GM12878 (cell line): ENCODE data around the gene HIBCH. TPM values are rescaled to one million over a fixed set of nuclear protein-coding genes. Genes with fewer than 3 reads are reported as not detected.

Experiments used
- ATAC-seq: fragments of 200-7000 bp; cut with Tn5 transposase; 3 replicates; pipeline ENCODE4 v1.9.1; 2020; ENCODE audit warnings: mild to moderate bottlenecking, moderate library complexity
- BruUV-seq: library from RNA; stranded (reverse); fragments of 400-500 nt; replicated peaks from 2 replicates; lab custom pipeline; 2021; lab: Mats Ljungman, UMichigan
- CTCF ChIA-PET: fragments of 300-600 bp; sonication (Branson Sonifier 250); formaldehyde crosslinking; extraction: SDS; loops from one replicate; lab custom pipeline; 2021; ENCODE audit warnings: inconsistent platforms; lab: Yijun Ruan, JAX
- POLR2A ChIA-PET: fragments of 350-600 bp; formaldehyde crosslinking; extraction: SDS; loops from one replicate; lab custom pipeline; 2021; ENCODE audit warnings: inconsistent platforms; lab: Charles Lee
- RAD21 ChIA-PET: fragments of 300-600 bp; sonication (Branson Sonifier 250); formaldehyde crosslinking; loops from one replicate; lab custom pipeline; 2023; ENCODE audit warnings: antibody characterized with exemption; ENCODE audit not compliant: unreplicated experiment; lab: Charles Lee
- SMC1A ChIA-PET: fragments of 300-600 bp; sonication (Branson Sonifier 250); formaldehyde crosslinking; loops from one replicate; lab custom pipeline; 2023; ENCODE audit not compliant: unreplicated experiment, uncharacterized antibody; lab: Charles Lee
- DNase-seq: peaks from one replicate; pipeline ENCODE4 v3.0.0-alpha.2; 2011; ENCODE audit warnings: low read depth, low spot score
- FAIRE-seq: peaks from 3 replicates; lab custom pipeline; 2011; peaks lifted over from hg19 to GRCh38; lab: Jason Lieb, UNC
- H2AFZ ChIP-seq: 2 replicates; pipeline ENCODE4 v1.6.0; 2011; ENCODE audit warnings: low read depth, low read length, control low read depth; ENCODE audit not compliant: control insufficient read depth
- H3K27ac ChIP-seq: 2 replicates; pipeline ENCODE4 v1.5.1; 2011; ENCODE audit warnings: control low read depth; ENCODE audit not compliant: control insufficient read depth, insufficient read depth
- H3K27me3 ChIP-seq, 2 experiments: replicated peaks in 1 of 2; 2 replicates each; pipeline versions ENCODE4 v1.6.0 to v1.6.1; 2011; ENCODE audit warnings: low read length in 1 of 2; ENCODE audit not compliant: control insufficient read depth in 2 of 2, insufficient read depth in 2 of 2
- H3K36me3 ChIP-seq, 2 experiments: 2 replicates each; pipeline ENCODE4 v1.5.1; 2011; ENCODE audit warnings: low read length in 1 of 2; ENCODE audit not compliant: control insufficient read depth in 2 of 2, insufficient read depth in 2 of 2
- H3K4me1 ChIP-seq: 2 replicates; pipeline ENCODE4 v1.6.1; 2011; ENCODE audit warnings: mild to moderate bottlenecking, low read length, moderate library complexity, mixed read lengths; ENCODE audit not compliant: control insufficient read depth, insufficient read depth
- H3K4me2 ChIP-seq: 2 replicates; pipeline ENCODE4 v1.6.0; 2011; ENCODE audit warnings: control low read depth; ENCODE audit not compliant: control insufficient read depth, insufficient read depth
- H3K4me3 ChIP-seq: fragments of 200-600 bp; sonication (generic); 2 replicates; pipeline ENCODE4 v1.5.1; 2016
- H3K79me2 ChIP-seq: 2 replicates; pipeline ENCODE4 v1.6.0; 2011; ENCODE audit warnings: low read length; ENCODE audit not compliant: control insufficient read depth, insufficient read depth
- H3K9ac ChIP-seq: 2 replicates; pipeline ENCODE4 v1.8.0; 2011; ENCODE audit warnings: low read length, control low read depth, mixed read lengths; ENCODE audit not compliant: control insufficient read depth, insufficient read depth
- H3K9me3 ChIP-seq: replicated peaks from 3 replicates; pipeline ENCODE4 v1.5.1; 2011; ENCODE audit warnings: mild to moderate bottlenecking, low read length; ENCODE audit not compliant: control insufficient read depth, insufficient read depth
- H4K20me1 ChIP-seq: 2 replicates; pipeline ENCODE4 v1.6.0; 2011; ENCODE audit not compliant: control insufficient read depth, insufficient read depth
- BRCA1 ChIP-seq: IDR thresholded peaks from 2 replicates; pipeline ENCODE4 v1.6.1; 2011; ENCODE audit warnings: low read depth, low read length, improper control_type of control experiment
- CEBPB ChIP-seq, 2 experiments: fragments of 150-350 bp in 1 of 2; IDR thresholded peaks; 2 replicates each; pipeline ENCODE4 v1.6.1; 2012 to 2014; ENCODE audit warnings: low read depth in 2 of 2, low read length in 2 of 2, borderline replicate concordance in 1 of 2, inconsistent platforms in 1 of 2
- ETV6 ChIP-seq, 2 experiments: fragments of 450-650 bp in 1 of 2; IDR thresholded peaks in 1 of 2; conservative IDR thresholded peaks in 1 of 2; 2 replicates each; pipeline ENCODE4 v1.6.1; 2014; ENCODE audit warnings: antibody characterized with exemption in 1 of 2, borderline replicate concordance in 1 of 2, low read depth in 1 of 2, mild to moderate bottlenecking in 1 of 2, moderate library complexity in 1 of 2
- HCFC1 ChIP-seq: fragments of 150-350 bp; IDR thresholded peaks from 2 replicates; pipeline ENCODE4 v1.6.1; 2014; ENCODE audit warnings: low read length
- NBN ChIP-seq: fragments of 450-650 bp; IDR thresholded peaks from 2 replicates; pipeline ENCODE4 v1.6.1; 2016
- NFIC ChIP-seq: IDR thresholded peaks from 2 replicates; pipeline ENCODE4 v1.6.1; 2012; ENCODE audit warnings: low read depth, mild to moderate bottlenecking, inconsistent platforms, low read length, moderate library complexity
- PBX3 ChIP-seq: IDR thresholded peaks from 2 replicates; pipeline ENCODE4 v1.6.1; 2011; ENCODE audit warnings: mild to moderate bottlenecking, low read depth, low read length, moderate library complexity; ENCODE audit not compliant: insufficient replicate concordance
- PKNOX1 ChIP-seq: fragments of 450-650 bp; IDR thresholded peaks from 2 replicates; pipeline ENCODE4 v1.6.1; 2016; ENCODE audit warnings: mild to moderate bottlenecking
- RELB ChIP-seq: fragments of 450-650 bp; IDR thresholded peaks from 2 replicates; pipeline ENCODE4 v1.6.1; 2017; ENCODE audit warnings: low read depth, mild to moderate bottlenecking, moderate library complexity
- REST ChIP-seq: IDR thresholded peaks from 2 replicates; pipeline ENCODE4 v1.6.1; 2012; ENCODE audit warnings: mild to moderate bottlenecking, low read depth, low read length
- SPI1 ChIP-seq: IDR thresholded peaks from 2 replicates; pipeline ENCODE4 v1.6.1; 2011; ENCODE audit warnings: low read depth, mild to moderate bottlenecking, low read length, moderate library complexity, borderline replicate concordance; ENCODE audit not compliant: insufficient read depth
- SUPT20H ChIP-seq: IDR thresholded peaks from 2 replicates; pipeline ENCODE4 v1.6.1; 2011; ENCODE audit warnings: low read depth, mild to moderate bottlenecking, low read length, moderate library complexity, borderline replicate concordance; ENCODE audit not compliant: control insufficient read depth
- USF2 ChIP-seq: IDR thresholded peaks from 2 replicates; pipeline ENCODE4 v1.6.1; 2011; ENCODE audit warnings: low read depth, low read length, improper control_type of control experiment, borderline replicate concordance
- YY1 ChIP-seq: IDR thresholded peaks from 2 replicates; pipeline ENCODE4 v1.6.1; 2011; ENCODE audit warnings: low read depth, mild to moderate bottlenecking, low read length
- WGBS: methylation state at CpG from one replicate; pipeline ENCODE4 v1.1.6; 2016; ENCODE audit warnings: low lambda C conversion rate; ENCODE audit not compliant: insufficient replicate concordance, insufficient coverage; ENCODE audit errors: missing lambda C conversion rate; 5-methylcytosine and 5-hydroxymethylcytosine counted together
- in situ Hi-C: fragments of 300-500 bp; cut with MboI; formaldehyde crosslinking; loops from 9 replicates; pipeline ENCODE4 v1.14.3; 2018; ENCODE audit warnings: mixed read lengths
- intact Hi-C: fragments of 100-400 bp; cut with micrococcal nuclease; formaldehyde crosslinking; loops from one replicate; pipeline ENCODE4 v1.14.2; 2022; ENCODE audit not compliant: unreplicated experiment
- polyA plus RNA-seq, 11 experiments: library from polyadenylated mRNA; depleted of rRNA in 4 of 11; unstranded in 6 of 11; stranded (reverse) in 5 of 11; fragments of >200 nt; fragmentation: Nextera tagmentation in 4 of 11; fragmentation: Illumina TruSeq in 1 of 11; extraction: Ambion mirVana in 4 of 11; extraction: Trizol in 1 of 11; gene quantifications; 1 replicate in 1 of 11; 2 replicates in 10 of 11; pipeline versions ENCODE4 v1.2.1 to v1.2.3, GENCODE V29; 2011 to 2016; ENCODE audit warnings: inconsistent platforms in 2 of 11, missing spikeins in 2 of 11, low read depth in 1 of 11
- total RNA-seq, 4 experiments: library from RNA; depleted of rRNA in 3 of 4; stranded (reverse); fragments of >200 nt in 3 of 4; fragmentation: Illumina TruSeq in 1 of 4; extraction: Trizol in 1 of 4; gene quantifications; 2 replicates each; pipeline versions ENCODE4 v1.2.1 to v1.2.3, GENCODE V29; 2013 to 2021

The HIBCH gene
- total and polyA plus RNA-seq, 10 of the 15 experiments (the other 5 are each of a cell fraction or from before 2014, with no cell fraction given), result 22.3 to 81.0 (median 37.4) TPM

GRCh38 chr2:190256087-190256486 lies 63.5 kb downstream of the HIBCH start (continued):
- no peak for TF ChIP-seq RELB
- TF ChIP-seq USF2, result no peak
- TF ChIP-seq NBN, result no peak
- no peak for TF ChIP-seq YY1

- ATAC-seq (no peak), FAIRE-seq (peak; percentile 7), DNase-seq (no peak)
- H3K4me2 ChIP-seq, result no peak overlapping the region
- no peak overlapping the region for H3K9ac ChIP-seq
- POLR2A ChIA-PET, result no interaction called here
- peaks cover 4 to 19% of the 10 kb centered on the region in 2 experiments for H3K36me3 ChIP-seq
- intact Hi-C loops (no loop called here), in situ Hi-C loops (no loop called here)
- H4K20me1 ChIP-seq, result no peaks in the 10 kb centered on the region
- no peaks in the 10 kb centered on the region for H3K79me2 ChIP-seq
- WGBS, result 49% methylated on average over 3 of the region's 3 CpGs
- RAD21 ChIA-PET, result no interaction called here
- H3K4me1 ChIP-seq, result no peaks in the 10 kb centered on the region
- H2AFZ ChIP-seq, result no peak overlapping the region
- SMC1A ChIA-PET, result interaction anchor here (1.1 to 1.3 kb wide), 6 partner anchors 16 to 474 kb away, joined by 3 to 6 read pairs (median 3); no protein-coding TSS in a partner anchor
- CTCF ChIA-PET, result no interaction called here
- H3K9me3 ChIP-seq, result peaks cover 12% of the 10 kb centered on the region; the same call in 2 of the 3 replicates
- BruUV-seq, result no TSS peak
- no peak overlapping the region for H3K4me3 ChIP-seq
- no peak overlapping the region for H3K27ac ChIP-seq
- H3K27me3 ChIP-seq, result no peaks in the 10 kb centered on the region
- no peak for TF ChIP-seq NFIC
- no peak for TF ChIP-seq ETV6 (conservative IDR thresholded peaks at IDR 0.05 in 1 of 2, IDR thresholded peaks at IDR 0.05 in 1 of 2; ENCODE audit: borderline replicate concordance in 1 of 2, low read depth in 1 of 2)
- no peak for TF ChIP-seq BRCA1
- TF ChIP-seq REST, result no peak
- no peak for TF ChIP-seq SUPT20H
- TF ChIP-seq CEBPB (IDR thresholded peaks at IDR 0.05; ENCODE audit: borderline replicate concordance in 1 of 2, low read depth in 2 of 2, low read length in 2 of 2), result no peak
- no peak for TF ChIP-seq SPI1
- TF ChIP-seq HCFC1, result no peak
- TF ChIP-seq PKNOX1, result no peak
- no peak for TF ChIP-seq PBX3
Measured at GRCh38 chr2:190255676-190256075, 64.0 kb downstream of the HIBCH start.
